Upper lobe of left lung (tissue), 4 donors: ENCODE data around the gene HNF4A.

Experiments used
- CTCF ChIP-seq, 6 experiments: fragments of 450-650 bp in 4 of 6; fragments of 200-600 bp in 2 of 6; sonication (generic) in 2 of 6; IDR thresholded peaks; one replicate each; pipeline ENCODE4 v1.5.1; 2016 to 2019; ENCODE audit warnings: antibody characterized with exemption in 6 of 6
- EP300 ChIP-seq, 4 donors: sonication (generic); formaldehyde crosslinking; IDR thresholded peaks; one replicate each; pipeline ENCODE4 v1.5.1; 2017; ENCODE audit warnings: antibody characterized with exemption in 4 of 4, control low read depth in 2 of 4
- POLR2AphosphoS5 ChIP-seq, 2 donors: sonication (generic); formaldehyde crosslinking; IDR thresholded peaks; one replicate each; pipeline ENCODE4 v1.5.1; 2017; ENCODE audit warnings: antibody characterized with exemption in 2 of 2

- TF ChIP-seq CTCF (IDR thresholded peaks at IDR 0.05) (no peak), EP300 (IDR thresholded peaks at IDR 0.05) (no peak), POLR2AphosphoS5 (IDR thresholded peaks at IDR 0.05) (no peak)
These were observed 87.0 kb downstream of the HNF4A start for GRCh38 chr20:44442298-44443070.
